Right lobe of liver (tissue), 6 donors: ENCODE data around the gene PSD. TPM values are rescaled to one million over a fixed set of nuclear protein-coding genes. Genes with fewer than 3 reads are reported as not detected.

Experiments
- ATAC-seq, 4 donors: fragments of 200-7000 bp; cut with Tn5 transposase; one replicate each; pipeline ENCODE4 v1.9.1; 2020; ENCODE audit warnings: mild to moderate bottlenecking in 4 of 4, moderate library complexity in 4 of 4
- DNase-seq, 3 donors: peaks; one replicate each; pipeline ENCODE4 v3.0.0-alpha.2; 2020
- H3K27ac ChIP-seq, 3 donors: fragments of 200-600 bp; one replicate each; pipeline ENCODE4 v1.8.0; 2022
- H3K27me3 ChIP-seq, 2 donors: fragments of 200-600 bp; one replicate each; pipeline ENCODE4 v1.8.0; 2022
- H3K36me3 ChIP-seq, 4 donors: fragments of 200-600 bp; sonication (generic) in 1 of 4; one replicate each; pipeline versions ENCODE4 v1.5.1 to v1.8.0; 2017 to 2022; ENCODE audit warnings: control low read depth in 1 of 4
- H3K4me1 ChIP-seq, 4 donors: fragments of 200-600 bp; sonication (generic) in 1 of 4; one replicate each; pipeline versions ENCODE4 v1.5.1 to v1.8.0; 2017 to 2022; ENCODE audit warnings: control low read depth in 1 of 4
- H3K4me3 ChIP-seq, 3 donors: fragments of 200-600 bp; one replicate each; pipeline ENCODE4 v1.8.0; 2022
- H3K9me3 ChIP-seq, 4 donors: fragments of 200-600 bp; sonication (generic) in 1 of 4; one replicate each; pipeline versions ENCODE4 v1.5.1 to v1.8.0; 2017 to 2022; ENCODE audit warnings: control low read depth in 1 of 4
- POLR2A ChIP-seq: fragments of 450-650 bp; IDR thresholded peaks from one replicate; pipeline ENCODE4 v1.6.1; 2017; ENCODE audit warnings: antibody characterized with exemption, mild to moderate bottlenecking
- WGBS: methylation state at CpG from one replicate; pipeline ENCODE4 v1.1.6; 2018; ENCODE audit warnings: low coverage, low lambda C conversion rate; ENCODE audit not compliant: insufficient coverage; ENCODE audit errors: missing lambda C conversion rate; 5-methylcytosine and 5-hydroxymethylcytosine counted together
- intact Hi-C, 2 donors: fragments of 100-400 bp; cut with DNase I; formaldehyde crosslinking; loops; one replicate each; pipeline versions ENCODE4 v1.11.2 to v1.14.1; 2022
- total RNA-seq, 6 experiments: library from RNA; depleted of rRNA in 2 of 6; stranded (reverse); fragments of >200 nt in 2 of 6; fragmentation: NEBNext Ultra II Directional in 3 of 6; extraction: Animal tissue kit (Norgen Biotek cat#: 25700) in 3 of 6; gene quantifications; one replicate each; pipeline versions ENCODE4 v1.1.0 to v1.2.4, GENCODE V29; 2016 to 2023
- TF ChIP-seq, protein P1 (sequence below), 4 donors: fragments of 200-600 bp in 3 of 4; fragments of 450-650 bp in 1 of 4; IDR thresholded peaks; one replicate each; pipeline versions ENCODE4 v1.5.1 to v1.8.0; 2016 to 2022; ENCODE audit warnings: antibody characterized with exemption in 4 of 4, mild to moderate bottlenecking in 2 of 4
- donor health status: DM: no; HTN: yes; CAD: no.
- donor health status: DM: no; HTN: no; CAD: no.
- donor health status: DM: no; HTN: no; CAD: no.
- donor health status: DM: no; HTN: yes; CAD: no.
- donor health status: DM: no; HTN: yes; CAD: no.

The PSD gene
- total RNA-seq, 6 experiments from 2014 or later, result 0.12 to 4.6 (median 1.3) TPM

GRCh38 chr10:102393411-102394078, 25.0 kb downstream of the PSD start:
- H3K27ac ChIP-seq, result peak overlapping the region; percentile 95 to 96 (median 96)

DNA sequence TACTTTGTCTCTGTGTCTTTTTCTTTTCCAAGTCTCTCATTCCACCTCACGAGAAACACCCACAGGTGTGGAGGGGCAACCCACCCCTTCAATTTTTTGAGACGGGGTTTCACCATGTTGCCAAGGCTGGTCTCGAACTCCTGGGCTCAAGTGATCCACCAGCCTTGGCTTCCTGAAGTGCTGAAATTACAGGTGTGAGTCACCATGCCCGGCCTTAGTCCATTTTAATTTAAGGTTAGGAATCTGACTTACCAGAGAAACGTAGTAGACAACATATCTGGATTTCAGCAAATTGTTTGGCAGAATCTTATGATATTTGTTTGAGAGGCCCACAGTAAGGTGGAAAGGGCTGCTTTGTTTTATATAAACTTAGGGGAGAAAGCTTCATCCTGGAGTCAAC, 26.3 kb downstream of the PSD start:
- intact Hi-C loops, result no loop called here
- Histone ChIP-seq H3K9me3 (no peaks in the 10 kb centered on the region), H3K27ac (no peak overlapping the region), H3K4me3 (no peak overlapping the region), H3K36me3 (no peaks in the 10 kb centered on the region), H3K4me1 (peaks cover 0 to 12% (median 2%) of the 10 kb centered on the region in 4 donors), H3K27me3 (no peaks in the 10 kb centered on the region)
- DNase-seq, result peak in 1 of 3 donors; percentile 6
- no peak for TF ChIP-seq POLR2A
- TF ChIP-seq, protein P1, sequence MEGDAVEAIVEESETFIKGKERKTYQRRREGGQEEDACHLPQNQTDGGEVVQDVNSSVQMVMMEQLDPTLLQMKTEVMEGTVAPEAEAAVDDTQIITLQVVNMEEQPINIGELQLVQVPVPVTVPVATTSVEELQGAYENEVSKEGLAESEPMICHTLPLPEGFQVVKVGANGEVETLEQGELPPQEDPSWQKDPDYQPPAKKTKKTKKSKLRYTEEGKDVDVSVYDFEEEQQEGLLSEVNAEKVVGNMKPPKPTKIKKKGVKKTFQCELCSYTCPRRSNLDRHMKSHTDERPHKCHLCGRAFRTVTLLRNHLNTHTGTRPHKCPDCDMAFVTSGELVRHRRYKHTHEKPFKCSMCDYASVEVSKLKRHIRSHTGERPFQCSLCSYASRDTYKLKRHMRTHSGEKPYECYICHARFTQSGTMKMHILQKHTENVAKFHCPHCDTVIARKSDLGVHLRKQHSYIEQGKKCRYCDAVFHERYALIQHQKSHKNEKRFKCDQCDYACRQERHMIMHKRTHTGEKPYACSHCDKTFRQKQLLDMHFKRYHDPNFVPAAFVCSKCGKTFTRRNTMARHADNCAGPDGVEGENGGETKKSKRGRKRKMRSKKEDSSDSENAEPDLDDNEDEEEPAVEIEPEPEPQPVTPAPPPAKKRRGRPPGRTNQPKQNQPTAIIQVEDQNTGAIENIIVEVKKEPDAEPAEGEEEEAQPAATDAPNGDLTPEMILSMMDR (IDR thresholded peaks at IDR 0.05), result no peak
- 66% methylated on average over 4 of the region's 5 CpGs for WGBS
- ATAC-seq, result no peak

More at GRCh38 chr10:102393411-102394078, 25.0 kb downstream of the PSD start:
- no peaks in the 10 kb centered on the region for H3K27me3 ChIP-seq
- H3K4me1 ChIP-seq, result peaks cover 0 to 12% (median 2%) of the 10 kb centered on the region in 4 donors
- DNase-seq, result no peak
- WGBS, result 26% methylated on average over 18 of the region's 30 CpGs
- ATAC-seq, result no peak
- no peaks in the 10 kb centered on the region for H3K9me3 ChIP-seq
- H3K36me3 ChIP-seq, result peaks cover 0 to 9% (median 0%) of the 10 kb centered on the region in 4 donors
- peak overlapping the region; percentile 50 to 67 (median 67) for H3K4me3 ChIP-seq
- TF ChIP-seq, protein P1 (IDR thresholded peaks at IDR 0.05), result peak in 2 of 4 donors; percentile 97
- TF ChIP-seq POLR2A, result no peak
- intact Hi-C loops, result no loop called here

GRCh38 chr10:102389894-102390293, 28.7 kb downstream of the PSD start:
- Histone ChIP-seq H3K36me3 (no peaks in the 10 kb centered on the region), H3K4me1 (peaks cover 0 to 5% (median 2%) of the 10 kb centered on the region in 4 donors), H3K9me3 (no peaks in the 10 kb centered on the region), H3K4me3 (no peak overlapping the region), H3K27me3 (no peaks in the 10 kb centered on the region), H3K27ac (no peak overlapping the region)
- no peak for TF ChIP-seq POLR2A
- TF ChIP-seq, protein P1 (IDR thresholded peaks at IDR 0.05), result no peak
- ATAC-seq (no peak), DNase-seq (no peak)
- 73% methylated on average over 3 of the region's 3 CpGs for WGBS
- intact Hi-C loops, result no loop called here

DNA sequence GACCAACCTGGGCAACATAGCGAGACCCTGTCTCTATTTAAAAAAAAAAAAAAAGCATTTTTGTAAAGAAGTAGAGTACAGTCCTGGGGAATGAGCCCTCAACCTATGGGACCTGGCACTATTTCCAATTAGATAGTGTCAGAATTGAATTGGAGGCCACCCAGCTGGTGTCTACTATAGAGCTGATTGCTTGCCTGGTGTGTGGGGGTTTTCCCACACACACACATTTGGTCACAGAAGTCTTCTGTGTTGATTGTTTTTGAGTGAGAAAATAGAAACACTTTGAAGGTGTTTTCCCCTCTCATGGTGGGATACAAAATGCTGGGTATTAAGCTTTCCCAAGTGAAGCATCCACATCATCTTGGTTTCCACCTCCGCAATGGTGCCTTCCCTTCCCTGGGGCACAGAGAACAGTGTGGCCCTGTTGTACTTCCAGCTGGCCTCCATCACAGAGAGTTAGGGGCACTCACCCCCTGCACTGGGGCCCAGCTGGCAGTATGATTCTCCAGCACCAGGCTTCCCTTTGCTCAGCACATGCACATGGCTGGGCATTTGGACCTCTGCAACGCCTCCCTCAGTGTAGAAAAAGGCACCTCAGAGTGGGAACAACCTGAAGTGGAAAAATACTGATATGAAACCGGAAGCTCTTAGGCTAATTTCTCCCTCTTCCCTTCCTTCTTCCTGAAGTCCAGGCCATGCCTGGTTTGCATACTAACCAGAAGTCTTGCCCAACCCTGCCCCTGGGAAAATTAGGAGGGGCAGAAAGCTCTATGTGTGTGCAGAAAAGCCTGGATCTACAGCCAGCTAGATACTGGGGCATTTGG, 33.8 kb downstream of the PSD start:
- no peak for DNase-seq
- TF ChIP-seq, protein P1 (IDR thresholded peaks at IDR 0.05), result no peak
- no peak for TF ChIP-seq POLR2A
- Histone ChIP-seq H3K27me3 (no peaks in the 10 kb centered on the region), H3K4me3 (no peak overlapping the region), H3K27ac (no peak overlapping the region), H3K4me1 (no peaks in the 10 kb centered on the region), H3K9me3 (no peaks in the 10 kb centered on the region), H3K36me3 (peaks cover 0 to 25% (median 16%) of the 10 kb centered on the region in 4 donors)
- ATAC-seq, result peak in 3 of 4 donors; percentile 27 to 66 (median 30)
- 83% methylated on average over 3 of the region's 4 CpGs for WGBS
- intact Hi-C loops, result no loop called here
